Body of pancreas (tissue), 4 donors: ENCODE measurements around the gene CPLX3.

Source experiments
- POLR2A ChIP-seq, 3 donors: fragments of 450-650 bp; IDR thresholded peaks; one replicate each; pipeline ENCODE4 v1.6.1; 2016; ENCODE audit warnings: antibody characterized with exemption in 3 of 3, mild to moderate bottlenecking in 2 of 3
- TF ChIP-seq, protein P1 (sequence below), 7 experiments: fragments of 450-650 bp in 4 of 7; fragments of 200-600 bp in 3 of 7; sonication (generic) in 3 of 7; IDR thresholded peaks; one replicate each; pipeline ENCODE4 v1.5.1; 2016 to 2019; ENCODE audit warnings: antibody characterized with exemption in 7 of 7

DNA sequence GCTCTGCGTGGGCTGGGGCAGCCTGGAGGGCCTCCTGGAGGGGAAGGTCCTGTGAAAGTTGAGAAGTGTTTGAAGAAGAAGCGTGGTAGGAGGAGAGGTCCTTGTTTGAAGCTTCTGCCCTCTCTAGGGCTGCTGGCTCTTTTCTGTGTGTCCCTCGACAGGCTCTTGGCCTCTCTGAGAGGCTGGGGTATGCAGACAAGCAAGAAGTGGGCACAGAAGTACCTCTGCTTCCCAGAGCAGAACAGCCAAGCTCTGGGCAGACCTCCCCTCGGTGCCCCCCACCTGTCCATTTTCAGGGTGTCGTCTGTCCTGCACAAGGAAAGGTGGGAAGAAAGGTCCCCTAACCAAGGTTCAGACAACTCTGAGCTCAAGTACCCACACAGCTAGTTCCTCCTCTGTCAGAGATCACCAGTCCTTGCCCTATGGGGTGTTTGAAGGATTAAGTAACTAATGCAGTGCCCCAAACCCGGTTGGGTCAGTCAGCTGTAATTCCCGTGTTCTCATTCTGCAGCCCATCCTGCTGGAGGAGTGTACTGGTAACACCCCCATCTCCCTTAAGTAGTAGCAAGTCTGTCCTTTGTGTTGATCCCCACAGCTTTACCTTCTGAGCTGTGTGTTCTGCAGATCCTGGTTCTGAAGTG lies 38.3 kb upstream of the CPLX3 start:
- peak in 1 of 3 donors; percentile 9 for TF ChIP-seq POLR2A (IDR thresholded peaks at IDR 0.05)
- TF ChIP-seq, protein P1, sequence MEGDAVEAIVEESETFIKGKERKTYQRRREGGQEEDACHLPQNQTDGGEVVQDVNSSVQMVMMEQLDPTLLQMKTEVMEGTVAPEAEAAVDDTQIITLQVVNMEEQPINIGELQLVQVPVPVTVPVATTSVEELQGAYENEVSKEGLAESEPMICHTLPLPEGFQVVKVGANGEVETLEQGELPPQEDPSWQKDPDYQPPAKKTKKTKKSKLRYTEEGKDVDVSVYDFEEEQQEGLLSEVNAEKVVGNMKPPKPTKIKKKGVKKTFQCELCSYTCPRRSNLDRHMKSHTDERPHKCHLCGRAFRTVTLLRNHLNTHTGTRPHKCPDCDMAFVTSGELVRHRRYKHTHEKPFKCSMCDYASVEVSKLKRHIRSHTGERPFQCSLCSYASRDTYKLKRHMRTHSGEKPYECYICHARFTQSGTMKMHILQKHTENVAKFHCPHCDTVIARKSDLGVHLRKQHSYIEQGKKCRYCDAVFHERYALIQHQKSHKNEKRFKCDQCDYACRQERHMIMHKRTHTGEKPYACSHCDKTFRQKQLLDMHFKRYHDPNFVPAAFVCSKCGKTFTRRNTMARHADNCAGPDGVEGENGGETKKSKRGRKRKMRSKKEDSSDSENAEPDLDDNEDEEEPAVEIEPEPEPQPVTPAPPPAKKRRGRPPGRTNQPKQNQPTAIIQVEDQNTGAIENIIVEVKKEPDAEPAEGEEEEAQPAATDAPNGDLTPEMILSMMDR (IDR thresholded peaks at IDR 0.05) = no peak
